ENCODE measurements around the gene SLC23A3. TPM values are rescaled to one million over a fixed set of nuclear protein-coding genes. Genes with fewer than 3 reads are reported as not detected.

SLC23A3 gene
- total RNA-seq, 1 donor from 2014 or later: 1.9 TPM

- H3K36me3 Mint-ChIP-seq (ENCODE audit: low read depth): peaks cover 33% of the 10 kb centered on the region
- no peak overlapping the region for H3K27ac Mint-ChIP-seq
- intact Hi-C loops (cut with micrococcal nuclease): no loop called here
- H3K9me3 Mint-ChIP-seq: no peaks in the 10 kb centered on the region
- H3K4me1 Mint-ChIP-seq (ENCODE audit: low read depth): no peaks in the 10 kb centered on the region
- no peak for DNase-seq (ENCODE audit: low spot score)
- H3K27me3 Mint-ChIP-seq (ENCODE audit: low read depth): no peaks in the 10 kb centered on the region
- no peak overlapping the region for H3K4me3 Mint-ChIP-seq (ENCODE audit: low read depth)
Observed at GRCh38 chr2:219140722-219141121, 29.1 kb downstream of the SLC23A3 start.

- peaks cover 6% of the 10 kb centered on the region for H3K4me1 Mint-ChIP-seq (ENCODE audit: low read depth)
- H3K27ac Mint-ChIP-seq: no peak overlapping the region
- H3K4me3 Mint-ChIP-seq (ENCODE audit: low read depth): no peak overlapping the region
- peaks cover 6% of the 10 kb centered on the region for H3K36me3 Mint-ChIP-seq (ENCODE audit: low read depth)
- intact Hi-C loops (cut with micrococcal nuclease): no loop called here
- no peak for DNase-seq (ENCODE audit: low spot score)
- H3K9me3 Mint-ChIP-seq: no peaks in the 10 kb centered on the region
- H3K27me3 Mint-ChIP-seq (ENCODE audit: low read depth): no peaks in the 10 kb centered on the region
Observed at GRCh38 chr2:219133976-219134375, 35.9 kb downstream of the SLC23A3 start.

- H3K27ac Mint-ChIP-seq: no peak overlapping the region
- no peak for DNase-seq (ENCODE audit: low spot score)
- no peaks in the 10 kb centered on the region for H3K36me3 Mint-ChIP-seq (ENCODE audit: low read depth)
- H3K27me3 Mint-ChIP-seq (ENCODE audit: low read depth): no peaks in the 10 kb centered on the region
- peaks cover 6% of the 10 kb centered on the region for H3K4me1 Mint-ChIP-seq (ENCODE audit: low read depth)
- no peak overlapping the region for H3K4me3 Mint-ChIP-seq (ENCODE audit: low read depth)
- no peaks in the 10 kb centered on the region for H3K9me3 Mint-ChIP-seq
- intact Hi-C loops (cut with micrococcal nuclease): no loop called here
Observed at GRCh38 chr2:219131744-219132143, 38.1 kb downstream of the SLC23A3 start.

- no peaks in the 10 kb centered on the region for H3K9me3 Mint-ChIP-seq
- no peaks in the 10 kb centered on the region for H3K36me3 Mint-ChIP-seq (ENCODE audit: low read depth)
- intact Hi-C loops (cut with micrococcal nuclease): no loop called here
- no peak overlapping the region for H3K4me3 Mint-ChIP-seq (ENCODE audit: low read depth)
- H3K4me1 Mint-ChIP-seq (ENCODE audit: low read depth): peaks cover 6% of the 10 kb centered on the region
- no peak for DNase-seq (ENCODE audit: low spot score)
- H3K27ac Mint-ChIP-seq: no peak overlapping the region
- no peaks in the 10 kb centered on the region for H3K27me3 Mint-ChIP-seq (ENCODE audit: low read depth)
Observed at GRCh38 chr2:219131327-219131726, 38.5 kb downstream of the SLC23A3 start.

GRCh38 chr2:219129589-219129988, 40.2 kb downstream of the SLC23A3 start:
- no peaks in the 10 kb centered on the region for H3K27me3 Mint-ChIP-seq (ENCODE audit: low read depth)
- no peak overlapping the region for H3K4me3 Mint-ChIP-seq (ENCODE audit: low read depth)
- intact Hi-C loops (cut with micrococcal nuclease): no loop called here
- H3K9me3 Mint-ChIP-seq: no peaks in the 10 kb centered on the region
- peaks cover 13% of the 10 kb centered on the region for H3K4me1 Mint-ChIP-seq (ENCODE audit: low read depth)
- DNase-seq (ENCODE audit: low spot score): no peak
- H3K27ac Mint-ChIP-seq: no peak overlapping the region
- no peaks in the 10 kb centered on the region for H3K36me3 Mint-ChIP-seq (ENCODE audit: low read depth)

GRCh38 chr2:219128396-219128795, 41.4 kb downstream of the SLC23A3 start:
- no peaks in the 10 kb centered on the region for H3K9me3 Mint-ChIP-seq
- H3K27ac Mint-ChIP-seq: no peak overlapping the region
- intact Hi-C loops (cut with micrococcal nuclease): no loop called here
- no peaks in the 10 kb centered on the region for H3K27me3 Mint-ChIP-seq (ENCODE audit: low read depth)
- H3K4me3 Mint-ChIP-seq (ENCODE audit: low read depth): no peak overlapping the region
- DNase-seq (ENCODE audit: low spot score): no peak
- H3K36me3 Mint-ChIP-seq (ENCODE audit: low read depth): no peaks in the 10 kb centered on the region
- H3K4me1 Mint-ChIP-seq (ENCODE audit: low read depth): peaks cover 14% of the 10 kb centered on the region

- intact Hi-C loops (cut with micrococcal nuclease): no loop called here
- H3K27me3 Mint-ChIP-seq (ENCODE audit: low read depth): no peaks in the 10 kb centered on the region
Observed at GRCh38 chr2:219127037-219127635, 42.7 kb downstream of the SLC23A3 start.

GRCh38 chr2:219126555-219126954, 43.3 kb downstream of the SLC23A3 start:
- H3K27me3 Mint-ChIP-seq (ENCODE audit: low read depth): no peaks in the 10 kb centered on the region
- intact Hi-C loops (cut with micrococcal nuclease): no loop called here
- H3K4me3 Mint-ChIP-seq (ENCODE audit: low read depth): no peak overlapping the region
- no peaks in the 10 kb centered on the region for H3K36me3 Mint-ChIP-seq (ENCODE audit: low read depth)
- H3K9me3 Mint-ChIP-seq: no peaks in the 10 kb centered on the region
- no peak overlapping the region for H3K27ac Mint-ChIP-seq
- no peak for DNase-seq (ENCODE audit: low spot score)
- peaks cover 11% of the 10 kb centered on the region for H3K4me1 Mint-ChIP-seq (ENCODE audit: low read depth)

More at GRCh38 chr2:219127037-219127635, 42.7 kb downstream of the SLC23A3 start:
- no peak for DNase-seq (ENCODE audit: low spot score)
- Mint-ChIP-seq H3K27ac (no peak overlapping the region), H3K4me1 (ENCODE audit: low read depth) (peaks cover 11% of the 10 kb centered on the region), H3K4me3 (ENCODE audit: low read depth) (no peak overlapping the region), H3K36me3 (ENCODE audit: low read depth) (no peaks in the 10 kb centered on the region), H3K9me3 (no peaks in the 10 kb centered on the region)

GRCh38 chr2:219125886-219126270, 44.0 kb downstream of the SLC23A3 start:
- no peaks in the 10 kb centered on the region for H3K9me3 Mint-ChIP-seq
- no peak overlapping the region for H3K27ac Mint-ChIP-seq
- H3K27me3 Mint-ChIP-seq (ENCODE audit: low read depth): no peaks in the 10 kb centered on the region
- intact Hi-C loops (cut with micrococcal nuclease): no loop called here
- no peak for DNase-seq (ENCODE audit: low spot score)
- no peaks in the 10 kb centered on the region for H3K36me3 Mint-ChIP-seq (ENCODE audit: low read depth)
- no peak overlapping the region for H3K4me3 Mint-ChIP-seq (ENCODE audit: low read depth)
- peaks cover 11% of the 10 kb centered on the region for H3K4me1 Mint-ChIP-seq (ENCODE audit: low read depth)

GRCh38 chr2:219125225-219125885, 44.5 kb downstream of the SLC23A3 start:
- H3K36me3 Mint-ChIP-seq (ENCODE audit: low read depth): no peaks in the 10 kb centered on the region
- intact Hi-C loops (cut with micrococcal nuclease): no loop called here
- peaks cover 11% of the 10 kb centered on the region for H3K4me1 Mint-ChIP-seq (ENCODE audit: low read depth)
- no peak overlapping the region for H3K27ac Mint-ChIP-seq
- no peak for DNase-seq (ENCODE audit: low spot score)
- no peaks in the 10 kb centered on the region for H3K27me3 Mint-ChIP-seq (ENCODE audit: low read depth)
- H3K4me3 Mint-ChIP-seq (ENCODE audit: low read depth): no peak overlapping the region
- no peaks in the 10 kb centered on the region for H3K9me3 Mint-ChIP-seq

- intact Hi-C loops (cut with micrococcal nuclease): no loop called here
- H3K27ac Mint-ChIP-seq: no peak overlapping the region
- H3K27me3 Mint-ChIP-seq (ENCODE audit: low read depth): no peaks in the 10 kb centered on the region
Observed at GRCh38 chr2:219124381-219125110, 45.3 kb downstream of the SLC23A3 start.

GRCh38 chr2:219123356-219124135, 46.3 kb downstream of the SLC23A3 start:
- H3K36me3 Mint-ChIP-seq (ENCODE audit: low read depth): no peaks in the 10 kb centered on the region
- no peaks in the 10 kb centered on the region for H3K9me3 Mint-ChIP-seq
- no peak overlapping the region for H3K27ac Mint-ChIP-seq
- H3K4me1 Mint-ChIP-seq (ENCODE audit: low read depth): peaks cover 11% of the 10 kb centered on the region
- no peaks in the 10 kb centered on the region for H3K27me3 Mint-ChIP-seq (ENCODE audit: low read depth)
- no peak for DNase-seq (ENCODE audit: low spot score)
- intact Hi-C loops (cut with micrococcal nuclease): no loop called here
- H3K4me3 Mint-ChIP-seq (ENCODE audit: low read depth): no peak overlapping the region

More at GRCh38 chr2:219124381-219125110, 45.3 kb downstream of the SLC23A3 start:
- Mint-ChIP-seq H3K9me3 (no peaks in the 10 kb centered on the region), H3K4me1 (ENCODE audit: low read depth) (peaks cover 11% of the 10 kb centered on the region), H3K4me3 (ENCODE audit: low read depth) (no peak overlapping the region), H3K36me3 (ENCODE audit: low read depth) (no peaks in the 10 kb centered on the region)
- DNase-seq (ENCODE audit: low spot score): no peak

Data from activated T-helper 2 cell treated with anti-CD3 and anti-CD28 coated beads, Interferon-gamma antibody, Interleukin-2, Interleukin-4, amounts not matched to agents 10 μg/mL and 5 μg/mL and 100 μg/mL, durations not matched to agents 14 hours and 24 hours and 36 hours (primary cell).